Measurements from ENCODE around the gene CCDC141.

The CCDC141 gene

DNA sequence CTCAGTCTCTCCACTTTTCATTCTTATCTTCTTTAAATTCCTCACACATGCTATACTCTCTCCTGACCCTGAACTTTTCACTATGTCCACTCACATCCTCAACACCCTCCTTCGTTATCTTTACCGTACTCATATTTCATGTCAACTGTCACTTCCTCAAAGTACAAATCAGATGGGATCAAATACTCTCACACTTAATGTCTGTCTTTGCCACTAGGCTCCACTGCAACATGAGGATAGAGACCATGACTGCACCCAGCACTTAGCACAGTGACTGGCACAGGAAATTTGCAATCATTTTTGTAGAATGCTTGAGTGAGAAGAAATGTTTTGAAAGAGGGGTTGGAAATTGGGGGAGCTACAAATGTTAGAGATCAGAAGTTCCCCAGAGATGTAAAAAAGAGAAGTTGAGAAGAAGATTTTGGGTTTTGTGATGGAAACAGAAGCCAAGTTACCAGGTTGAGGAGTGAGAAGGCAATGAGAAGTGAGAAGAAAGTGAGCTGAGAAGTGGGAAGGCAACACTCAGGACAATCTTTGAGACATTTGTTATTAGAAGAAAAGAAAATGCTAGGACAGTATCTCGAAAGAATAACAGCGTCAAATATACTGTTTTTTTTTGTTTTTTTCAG, 87.0 kb downstream of the CCDC141 start (continued):
- TF ChIP-seq, protein P1, sequence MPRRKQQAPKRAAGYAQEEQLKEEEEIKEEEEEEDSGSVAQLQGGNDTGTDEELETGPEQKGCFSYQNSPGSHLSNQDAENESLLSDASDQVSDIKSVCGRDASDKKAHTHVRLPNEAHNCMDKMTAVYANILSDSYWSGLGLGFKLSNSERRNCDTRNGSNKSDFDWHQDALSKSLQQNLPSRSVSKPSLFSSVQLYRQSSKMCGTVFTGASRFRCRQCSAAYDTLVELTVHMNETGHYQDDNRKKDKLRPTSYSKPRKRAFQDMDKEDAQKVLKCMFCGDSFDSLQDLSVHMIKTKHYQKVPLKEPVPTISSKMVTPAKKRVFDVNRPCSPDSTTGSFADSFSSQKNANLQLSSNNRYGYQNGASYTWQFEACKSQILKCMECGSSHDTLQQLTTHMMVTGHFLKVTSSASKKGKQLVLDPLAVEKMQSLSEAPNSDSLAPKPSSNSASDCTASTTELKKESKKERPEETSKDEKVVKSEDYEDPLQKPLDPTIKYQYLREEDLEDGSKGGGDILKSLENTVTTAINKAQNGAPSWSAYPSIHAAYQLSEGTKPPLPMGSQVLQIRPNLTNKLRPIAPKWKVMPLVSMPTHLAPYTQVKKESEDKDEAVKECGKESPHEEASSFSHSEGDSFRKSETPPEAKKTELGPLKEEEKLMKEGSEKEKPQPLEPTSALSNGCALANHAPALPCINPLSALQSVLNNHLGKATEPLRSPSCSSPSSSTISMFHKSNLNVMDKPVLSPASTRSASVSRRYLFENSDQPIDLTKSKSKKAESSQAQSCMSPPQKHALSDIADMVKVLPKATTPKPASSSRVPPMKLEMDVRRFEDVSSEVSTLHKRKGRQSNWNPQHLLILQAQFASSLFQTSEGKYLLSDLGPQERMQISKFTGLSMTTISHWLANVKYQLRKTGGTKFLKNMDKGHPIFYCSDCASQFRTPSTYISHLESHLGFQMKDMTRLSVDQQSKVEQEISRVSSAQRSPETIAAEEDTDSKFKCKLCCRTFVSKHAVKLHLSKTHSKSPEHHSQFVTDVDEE (CRISPR knock-in tag; IDR thresholded peaks at IDR 0.05), result no peak

DNA sequence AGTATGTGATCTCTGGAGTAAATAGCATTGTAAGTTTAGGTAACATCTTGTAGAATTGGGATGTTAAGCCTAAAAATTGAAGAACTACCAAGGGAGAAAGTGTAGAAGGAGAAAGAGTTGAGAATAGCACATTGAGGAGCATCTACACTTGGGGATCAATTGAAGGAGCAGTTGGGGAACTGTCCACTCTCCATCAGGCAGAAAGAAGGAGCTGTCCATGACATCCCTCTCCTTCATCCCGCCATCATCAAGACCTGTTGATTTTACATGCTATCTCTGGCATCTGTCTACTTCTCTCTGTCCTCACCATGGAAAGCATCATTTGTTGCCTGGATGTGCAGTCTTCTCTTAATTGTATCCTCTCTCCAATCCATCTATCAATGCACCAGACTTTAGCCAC, 87.8 kb downstream of the CCDC141 start:
- TF ChIP-seq, protein P2, sequence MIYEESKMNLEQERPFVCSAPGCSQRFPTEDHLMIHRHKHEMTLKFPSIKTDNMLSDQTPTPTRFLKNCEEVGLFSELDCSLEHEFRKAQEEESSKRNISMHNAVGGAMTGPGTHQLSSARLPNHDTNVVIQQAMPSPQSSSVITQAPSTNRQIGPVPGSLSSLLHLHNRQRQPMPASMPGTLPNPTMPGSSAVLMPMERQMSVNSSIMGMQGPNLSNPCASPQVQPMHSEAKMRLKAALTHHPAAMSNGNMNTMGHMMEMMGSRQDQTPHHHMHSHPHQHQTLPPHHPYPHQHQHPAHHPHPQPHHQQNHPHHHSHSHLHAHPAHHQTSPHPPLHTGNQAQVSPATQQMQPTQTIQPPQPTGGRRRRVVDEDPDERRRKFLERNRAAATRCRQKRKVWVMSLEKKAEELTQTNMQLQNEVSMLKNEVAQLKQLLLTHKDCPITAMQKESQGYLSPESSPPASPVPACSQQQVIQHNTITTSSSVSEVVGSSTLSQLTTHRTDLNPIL (CRISPR knock-in tag; IDR thresholded peaks at IDR 0.05; ENCODE audit: low read depth), result no peak
- TF ChIP-seq ZFP3 (CRISPR knock-in tag; IDR thresholded peaks at IDR 0.05) (no peak), BACH2 (CRISPR knock-in tag; IDR thresholded peaks at IDR 0.05; ENCODE audit: borderline replicate concordance) (no peak), ARNTL (CRISPR knock-in tag; IDR thresholded peaks at IDR 0.05; ENCODE audit: borderline replicate concordance, low read depth) (no peak), GLIS3 (CRISPR knock-in tag; IDR thresholded peaks at IDR 0.05) (no peak), ZNF565 (CRISPR knock-in tag; conservative IDR thresholded peaks at IDR 0.05; ENCODE audit: low read depth) (no peak), CSDC2 (CRISPR knock-in tag; IDR thresholded peaks at IDR 0.05) (no peak), PPARA (CRISPR knock-in tag; IDR thresholded peaks at IDR 0.05; ENCODE audit: borderline replicate concordance) (no peak), ZNF70 (CRISPR knock-in tag; IDR thresholded peaks at IDR 0.05) (no peak), ZNF8 (CRISPR knock-in tag; IDR thresholded peaks at IDR 0.05) (no peak), SNAI2 (CRISPR knock-in tag; IDR thresholded peaks at IDR 0.05) (no peak), OSR1 (CRISPR knock-in tag; IDR thresholded peaks at IDR 0.05) (no peak)
- TF ChIP-seq, protein P1 (CRISPR knock-in tag; IDR thresholded peaks at IDR 0.05), result no peak
- TF ChIP-seq, protein P3, sequence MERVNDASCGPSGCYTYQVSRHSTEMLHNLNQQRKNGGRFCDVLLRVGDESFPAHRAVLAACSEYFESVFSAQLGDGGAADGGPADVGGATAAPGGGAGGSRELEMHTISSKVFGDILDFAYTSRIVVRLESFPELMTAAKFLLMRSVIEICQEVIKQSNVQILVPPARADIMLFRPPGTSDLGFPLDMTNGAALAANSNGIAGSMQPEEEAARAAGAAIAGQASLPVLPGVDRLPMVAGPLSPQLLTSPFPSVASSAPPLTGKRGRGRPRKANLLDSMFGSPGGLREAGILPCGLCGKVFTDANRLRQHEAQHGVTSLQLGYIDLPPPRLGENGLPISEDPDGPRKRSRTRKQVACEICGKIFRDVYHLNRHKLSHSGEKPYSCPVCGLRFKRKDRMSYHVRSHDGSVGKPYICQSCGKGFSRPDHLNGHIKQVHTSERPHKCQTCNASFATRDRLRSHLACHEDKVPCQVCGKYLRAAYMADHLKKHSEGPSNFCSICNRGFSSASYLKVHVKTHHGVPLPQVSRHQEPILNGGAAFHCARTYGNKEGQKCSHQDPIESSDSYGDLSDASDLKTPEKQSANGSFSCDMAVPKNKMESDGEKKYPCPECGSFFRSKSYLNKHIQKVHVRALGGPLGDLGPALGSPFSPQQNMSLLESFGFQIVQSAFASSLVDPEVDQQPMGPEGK (CRISPR knock-in tag; IDR thresholded peaks at IDR 0.05; ENCODE audit: borderline replicate concordance), result no peak
- TF ChIP-seq, protein P4, sequence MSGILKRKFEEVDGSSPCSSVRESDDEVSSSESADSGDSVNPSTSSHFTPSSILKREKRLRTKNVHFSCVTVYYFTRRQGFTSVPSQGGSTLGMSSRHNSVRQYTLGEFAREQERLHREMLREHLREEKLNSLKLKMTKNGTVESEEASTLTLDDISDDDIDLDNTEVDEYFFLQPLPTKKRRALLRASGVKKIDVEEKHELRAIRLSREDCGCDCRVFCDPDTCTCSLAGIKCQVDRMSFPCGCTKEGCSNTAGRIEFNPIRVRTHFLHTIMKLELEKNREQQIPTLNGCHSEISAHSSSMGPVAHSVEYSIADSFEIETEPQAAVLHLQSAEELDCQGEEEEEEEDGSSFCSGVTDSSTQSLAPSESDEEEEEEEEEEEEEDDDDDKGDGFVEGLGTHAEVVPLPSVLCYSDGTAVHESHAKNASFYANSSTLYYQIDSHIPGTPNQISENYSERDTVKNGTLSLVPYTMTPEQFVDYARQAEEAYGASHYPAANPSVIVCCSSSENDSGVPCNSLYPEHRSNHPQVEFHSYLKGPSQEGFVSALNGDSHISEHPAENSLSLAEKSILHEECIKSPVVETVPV (CRISPR knock-in tag; IDR thresholded peaks at IDR 0.05), result no peak
- TF ChIP-seq, protein P5, sequence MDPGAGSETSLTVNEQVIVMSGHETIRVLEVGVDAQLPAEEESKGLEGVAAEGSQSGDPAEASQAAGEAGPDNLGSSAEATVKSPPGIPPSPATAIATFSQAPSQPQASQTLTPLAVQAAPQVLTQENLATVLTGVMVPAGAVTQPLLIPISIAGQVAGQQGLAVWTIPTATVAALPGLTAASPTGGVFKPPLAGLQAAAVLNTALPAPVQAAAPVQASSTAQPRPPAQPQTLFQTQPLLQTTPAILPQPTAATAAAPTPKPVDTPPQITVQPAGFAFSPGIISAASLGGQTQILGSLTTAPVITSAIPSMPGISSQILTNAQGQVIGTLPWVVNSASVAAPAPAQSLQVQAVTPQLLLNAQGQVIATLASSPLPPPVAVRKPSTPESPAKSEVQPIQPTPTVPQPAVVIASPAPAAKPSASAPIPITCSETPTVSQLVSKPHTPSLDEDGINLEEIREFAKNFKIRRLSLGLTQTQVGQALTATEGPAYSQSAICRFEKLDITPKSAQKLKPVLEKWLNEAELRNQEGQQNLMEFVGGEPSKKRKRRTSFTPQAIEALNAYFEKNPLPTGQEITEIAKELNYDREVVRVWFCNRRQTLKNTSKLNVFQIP (CRISPR knock-in tag; IDR thresholded peaks at IDR 0.05; ENCODE audit: borderline replicate concordance, low read depth), result no peak
- ATAC-seq, result no peak

DNA sequence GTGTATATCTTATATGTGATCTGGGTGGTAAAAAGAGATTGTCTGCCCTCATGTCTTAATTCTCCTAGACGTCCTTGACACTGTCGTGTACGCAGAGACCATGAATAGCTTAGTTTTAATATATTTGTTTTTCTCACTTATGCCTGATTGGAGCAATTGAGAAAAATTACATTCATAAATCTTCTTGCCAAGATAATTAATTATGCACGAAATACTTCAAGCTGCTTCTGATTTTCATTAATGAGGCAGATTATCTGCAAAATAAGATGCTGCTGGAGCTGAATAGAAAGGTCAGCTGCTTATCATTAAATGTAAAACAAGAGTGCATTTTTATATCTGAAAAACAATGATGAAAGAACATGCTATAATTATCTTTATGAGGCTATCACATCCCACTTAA, 95.9 kb downstream of the CCDC141 start:
- no peak for ATAC-seq
- TF ChIP-seq, protein P3 (CRISPR knock-in tag; IDR thresholded peaks at IDR 0.05; ENCODE audit: borderline replicate concordance), result no peak
- TF ChIP-seq PPARA (CRISPR knock-in tag; IDR thresholded peaks at IDR 0.05; ENCODE audit: borderline replicate concordance) (no peak), ESRRG (CRISPR knock-in tag; IDR thresholded peaks at IDR 0.05) (no peak), ZFP3 (CRISPR knock-in tag; IDR thresholded peaks at IDR 0.05) (no peak), GLIS3 (CRISPR knock-in tag; IDR thresholded peaks at IDR 0.05) (no peak), ZNF565 (CRISPR knock-in tag; conservative IDR thresholded peaks at IDR 0.05; ENCODE audit: low read depth) (no peak)
- TF ChIP-seq, protein P2 (CRISPR knock-in tag; IDR thresholded peaks at IDR 0.05; ENCODE audit: low read depth), result no peak
- TF ChIP-seq, protein P1 (CRISPR knock-in tag; IDR thresholded peaks at IDR 0.05), result no peak
